Erythroblast (primary cell): ENCODE data around the gene TMEM258.

Experiments used
- DNase-seq, 2 experiments: peaks; one replicate each; lab custom pipeline; 2025; lab: John Stamatoyannopoulos, UW
- GATA1 ChIP-seq: IDR thresholded peaks from 2 replicates; pipeline ENCODE4 v1.6.1; 2011; ENCODE audit warnings: low read depth, mild to moderate bottlenecking, control low read depth, low read length, moderate library complexity
- POLR2A ChIP-seq: IDR thresholded peaks from 2 replicates; pipeline ENCODE4 v1.6.1; 2011; ENCODE audit warnings: mild to moderate bottlenecking, low read length

TMEM258 gene

DNA sequence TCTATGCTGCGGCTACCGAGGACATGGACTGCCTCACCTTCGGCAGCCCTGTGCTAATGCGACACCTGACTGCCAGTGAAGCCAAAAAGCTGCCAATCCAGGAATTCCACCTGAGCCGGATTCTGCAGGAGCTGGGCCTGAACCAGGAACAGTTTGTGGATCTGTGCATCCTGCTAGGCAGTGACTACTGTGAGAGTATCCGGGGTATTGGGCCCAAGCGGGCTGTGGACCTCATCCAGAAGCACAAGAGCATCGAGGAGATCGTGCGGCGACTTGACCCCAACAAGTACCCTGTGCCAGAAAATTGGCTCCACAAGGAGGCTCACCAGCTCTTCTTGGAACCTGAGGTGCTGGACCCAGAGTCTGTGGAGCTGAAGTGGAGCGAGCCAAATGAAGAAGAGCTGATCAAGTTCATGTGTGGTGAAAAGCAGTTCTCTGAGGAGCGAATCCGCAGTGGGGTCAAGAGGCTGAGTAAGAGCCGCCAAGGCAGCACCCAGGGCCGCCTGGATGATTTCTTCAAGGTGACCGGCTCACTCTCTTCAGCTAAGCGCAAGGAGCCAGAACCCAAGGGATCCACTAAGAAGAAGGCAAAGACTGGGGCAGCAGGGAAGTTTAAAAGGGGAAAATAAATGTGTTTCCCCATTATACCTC, 3.6 kb upstream of the TMEM258 start:
- no peak for DNase-seq
- no peak for TF ChIP-seq POLR2A
- no peak for TF ChIP-seq GATA1

DNA sequence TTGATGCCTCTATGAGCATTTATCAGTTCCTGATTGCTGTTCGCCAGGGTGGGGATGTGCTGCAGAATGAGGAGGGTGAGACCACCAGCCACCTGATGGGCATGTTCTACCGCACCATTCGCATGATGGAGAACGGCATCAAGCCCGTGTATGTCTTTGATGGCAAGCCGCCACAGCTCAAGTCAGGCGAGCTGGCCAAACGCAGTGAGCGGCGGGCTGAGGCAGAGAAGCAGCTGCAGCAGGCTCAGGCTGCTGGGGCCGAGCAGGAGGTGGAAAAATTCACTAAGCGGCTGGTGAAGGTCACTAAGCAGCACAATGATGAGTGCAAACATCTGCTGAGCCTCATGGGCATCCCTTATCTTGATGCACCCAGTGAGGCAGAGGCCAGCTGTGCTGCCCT, 3.1 kb upstream of the TMEM258 start:
- no peak for TF ChIP-seq GATA1
- TF ChIP-seq POLR2A, result no peak

DNA sequence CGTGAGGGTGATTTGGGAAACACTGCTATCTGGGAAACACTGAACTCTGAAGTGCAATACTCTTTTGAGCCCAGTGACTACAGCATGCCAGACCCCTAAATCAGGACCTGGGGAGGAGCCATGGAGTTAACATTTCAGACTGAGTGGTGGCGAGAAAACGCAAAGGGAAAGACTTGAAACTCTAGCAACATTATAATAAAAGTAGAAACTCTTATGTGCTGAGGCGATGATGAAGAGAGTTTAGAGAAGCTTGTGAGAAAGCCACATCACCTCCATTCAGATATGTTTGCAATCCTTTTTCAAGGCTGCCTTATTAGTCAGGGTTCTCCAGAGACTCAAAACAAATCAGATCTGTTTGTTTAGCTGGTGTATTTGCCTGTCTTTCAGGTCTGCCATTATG, 2.2 kb upstream of the TMEM258 start:
- TF ChIP-seq GATA1 (no peak), POLR2A (no peak)
- DNase-seq, result peak in 1 of 2 experiments; percentile 16

More for the DNA sequence above, 3.1 kb upstream of the TMEM258 start:
- DNase-seq, result no peak

DNA sequence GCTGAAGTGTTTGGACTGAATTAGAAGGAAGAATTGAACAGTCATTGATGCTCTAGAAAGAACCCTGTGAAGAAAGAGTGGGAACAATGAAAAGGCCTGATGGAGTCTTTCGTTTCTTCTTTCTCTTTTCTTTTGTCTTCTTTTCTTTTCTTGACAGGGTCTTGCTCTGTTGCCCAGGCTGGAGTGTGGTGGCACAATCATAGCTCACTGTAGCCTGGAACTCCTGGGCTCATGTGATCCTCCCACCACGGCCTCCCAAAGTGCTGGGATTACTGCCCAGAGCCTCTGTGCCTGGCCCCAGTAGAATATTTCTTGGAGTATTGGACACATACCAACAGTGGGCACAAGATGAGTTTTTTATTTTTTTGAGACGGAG, 1.4 kb upstream of the TMEM258 start:
- no peak for DNase-seq
- TF ChIP-seq POLR2A (no peak), GATA1 (no peak)

DNA sequence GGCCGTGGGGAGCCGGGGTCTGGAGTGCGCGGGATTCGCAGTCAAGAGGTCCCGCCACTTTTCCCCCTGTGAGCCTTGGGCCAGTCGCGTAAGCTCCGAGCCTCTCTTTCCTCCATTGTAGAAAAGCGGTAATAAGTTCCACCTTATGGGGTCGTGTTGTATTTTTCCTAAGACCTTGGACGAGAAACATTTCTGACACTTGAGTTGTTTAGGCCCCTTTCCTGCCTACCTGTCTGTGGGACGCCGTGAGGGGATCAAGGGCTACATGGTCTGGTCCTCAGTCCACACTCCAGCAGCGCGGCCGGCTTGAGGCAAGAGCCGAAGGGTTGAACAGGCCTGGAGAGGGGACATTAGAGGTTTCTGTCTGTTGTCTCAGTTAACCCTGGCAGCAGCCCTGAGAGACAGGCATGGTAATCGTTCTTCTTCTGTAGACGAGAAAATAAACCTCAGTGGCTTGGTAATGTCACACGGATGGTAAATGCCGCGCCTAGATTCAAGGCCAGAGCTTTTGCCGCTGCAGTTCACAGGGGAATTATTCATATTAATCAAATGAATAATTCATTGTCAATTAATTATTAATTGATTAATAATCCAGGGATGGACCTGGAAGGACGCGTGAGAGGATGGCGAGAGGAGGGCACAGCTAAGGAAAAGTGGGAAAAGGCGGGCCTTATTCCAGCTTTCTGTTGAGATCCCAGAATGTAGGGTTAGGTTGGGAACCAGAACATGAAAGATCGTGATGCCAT, 857 bp upstream of the TMEM258 start:
- no peak for TF ChIP-seq GATA1
- peak; percentile 10 for TF ChIP-seq POLR2A
- peak; percentile 68 to 75 for DNase-seq

DNA sequence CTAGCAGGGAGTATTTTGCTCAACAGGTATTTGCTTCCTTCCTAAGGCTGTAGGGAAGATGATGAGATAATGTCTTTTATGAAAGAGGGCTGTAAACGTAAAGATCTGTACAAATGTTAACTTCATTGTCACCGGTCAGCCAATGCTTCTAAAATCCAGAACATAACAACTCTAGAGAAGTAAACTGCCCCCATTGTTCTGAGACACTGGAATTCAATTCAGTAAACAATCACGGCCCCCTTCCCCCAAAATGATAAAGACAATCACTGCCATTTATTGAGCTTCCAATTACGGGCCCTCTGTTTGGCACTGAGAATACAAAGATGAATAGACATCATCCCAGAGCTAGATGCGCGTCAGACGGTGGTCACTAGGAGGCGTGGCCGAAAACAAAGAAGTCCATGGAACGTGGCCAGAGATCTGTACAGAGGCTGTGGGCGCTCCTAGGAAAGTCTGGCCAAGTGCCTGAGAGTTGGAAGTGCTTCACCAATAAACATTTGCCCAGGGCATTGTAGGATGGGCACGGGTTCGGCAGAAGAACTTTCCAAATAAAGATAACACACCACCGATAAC, 576 bp downstream of the TMEM258 start:
- DNase-seq, result peak; percentile 83 to 85
- no peak for TF ChIP-seq POLR2A
- no peak for TF ChIP-seq GATA1

DNA sequence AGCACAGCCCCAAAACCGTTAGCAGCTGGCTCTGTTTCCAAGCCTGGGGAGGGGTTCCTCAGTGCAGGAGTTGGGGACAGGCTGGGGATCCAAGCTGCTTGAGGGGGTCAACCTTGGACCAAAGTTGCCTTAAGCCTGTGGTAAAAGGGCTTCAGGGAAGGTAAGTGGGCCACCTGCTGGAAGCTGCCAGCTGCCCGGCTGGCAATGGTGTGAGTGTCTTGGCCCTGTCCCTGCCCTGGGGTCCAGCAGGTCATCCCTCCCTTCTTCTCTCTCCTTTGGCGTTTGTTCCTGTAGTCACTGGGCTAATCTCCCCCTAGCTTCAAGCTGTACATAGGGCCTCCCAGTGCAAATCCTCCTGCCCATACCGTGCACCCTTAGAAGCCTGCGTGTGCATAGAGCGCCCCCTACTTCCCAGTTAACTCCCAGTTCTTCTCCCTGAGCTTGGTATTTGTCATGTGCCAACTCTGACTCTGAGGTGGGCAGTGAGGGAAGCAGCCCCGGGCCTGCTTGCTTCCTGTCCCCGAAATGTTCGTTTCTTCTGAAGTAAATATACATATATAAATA, 4.4 kb downstream of the TMEM258 start:
- DNase-seq, result peak; percentile 73 to 76
- TF ChIP-seq GATA1 (no peak), POLR2A (no peak)

DNA sequence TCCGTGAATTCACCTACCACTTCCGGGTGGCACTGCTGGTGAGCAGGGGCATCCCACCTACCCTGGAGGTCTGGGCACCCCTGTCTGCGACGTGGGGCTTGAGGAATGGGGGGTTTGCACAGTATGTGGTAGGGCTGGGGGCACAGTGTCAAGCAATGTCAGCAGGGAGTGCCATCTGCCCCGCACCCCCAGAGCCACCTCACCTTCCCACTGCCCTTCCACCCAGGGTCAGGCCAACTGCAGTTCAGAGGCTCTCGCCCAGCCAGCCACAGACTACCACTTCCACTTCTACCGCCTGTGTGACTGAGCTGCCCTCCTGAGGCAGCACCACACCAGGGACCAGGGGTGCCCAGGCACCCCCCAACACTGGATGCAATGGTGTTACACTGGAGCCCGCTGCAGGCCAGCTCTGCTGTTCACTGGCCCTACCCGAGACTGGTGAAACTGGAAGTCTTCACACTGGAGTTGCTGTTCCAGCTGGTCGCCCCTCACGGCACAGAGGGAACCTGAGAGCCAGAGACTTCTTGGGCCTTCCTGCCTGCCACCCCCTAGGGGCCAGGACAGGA, 6.5 kb downstream of the TMEM258 start:
- no peak for TF ChIP-seq POLR2A
- no peak for TF ChIP-seq GATA1
- no peak for DNase-seq

DNA sequence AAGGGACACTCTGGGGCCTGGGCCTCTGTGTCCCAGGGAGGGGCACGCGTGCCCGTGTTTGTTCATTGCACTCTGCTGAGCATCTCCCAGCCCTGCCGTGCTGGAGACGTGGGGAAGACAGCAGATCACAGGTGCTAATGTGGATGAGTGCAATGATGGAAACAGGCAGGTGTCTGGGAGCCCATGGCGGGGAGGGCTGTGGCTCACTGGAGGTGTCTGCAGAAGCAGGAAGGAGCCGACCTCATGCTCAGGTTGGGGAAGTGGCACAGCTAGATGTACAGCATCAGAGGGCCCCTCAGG, 7.9 kb downstream of the TMEM258 start:
- no peak for DNase-seq
- TF ChIP-seq POLR2A (no peak), GATA1 (no peak)

DNA sequence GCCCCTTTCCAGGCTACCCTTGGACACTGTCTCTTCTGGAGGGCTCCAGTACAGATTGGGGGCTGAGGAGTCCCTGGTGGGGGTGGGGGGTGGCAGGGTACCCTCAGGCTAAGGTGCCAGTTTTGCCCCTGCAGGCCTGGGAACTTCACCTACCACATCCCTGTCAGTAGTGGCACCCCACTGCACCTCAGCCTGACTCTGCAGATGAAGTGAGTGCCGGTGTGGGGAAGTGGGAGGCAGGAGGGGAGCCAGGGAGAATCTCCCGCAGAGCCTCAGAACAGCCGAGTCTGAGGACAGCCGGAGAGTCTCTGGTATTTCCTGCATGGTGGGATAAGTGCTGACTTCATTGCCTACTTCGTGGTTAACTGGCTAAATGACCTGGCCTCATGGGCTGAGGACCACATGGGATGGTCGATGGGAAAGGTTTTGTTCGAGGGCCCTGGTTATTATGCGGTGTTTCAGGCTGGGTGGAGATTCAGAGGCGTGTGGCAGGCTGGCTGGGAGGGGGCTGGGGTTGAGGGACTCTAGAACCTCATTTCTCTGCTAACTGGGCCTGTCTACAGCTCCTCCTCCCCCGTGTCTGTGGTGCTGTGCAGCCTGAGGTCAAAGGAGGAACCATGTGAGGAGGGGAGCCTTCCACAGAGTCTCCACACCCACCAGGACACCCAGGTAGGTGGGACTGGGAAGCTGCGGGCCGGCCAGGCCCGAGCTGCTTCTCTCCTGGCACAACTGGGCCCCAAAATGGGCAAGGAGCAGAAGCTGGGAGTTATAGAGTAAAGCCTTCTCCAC, 8.5 kb downstream of the TMEM258 start:
- no peak for TF ChIP-seq GATA1
- no peak for TF ChIP-seq POLR2A
- no peak for DNase-seq

DNA sequence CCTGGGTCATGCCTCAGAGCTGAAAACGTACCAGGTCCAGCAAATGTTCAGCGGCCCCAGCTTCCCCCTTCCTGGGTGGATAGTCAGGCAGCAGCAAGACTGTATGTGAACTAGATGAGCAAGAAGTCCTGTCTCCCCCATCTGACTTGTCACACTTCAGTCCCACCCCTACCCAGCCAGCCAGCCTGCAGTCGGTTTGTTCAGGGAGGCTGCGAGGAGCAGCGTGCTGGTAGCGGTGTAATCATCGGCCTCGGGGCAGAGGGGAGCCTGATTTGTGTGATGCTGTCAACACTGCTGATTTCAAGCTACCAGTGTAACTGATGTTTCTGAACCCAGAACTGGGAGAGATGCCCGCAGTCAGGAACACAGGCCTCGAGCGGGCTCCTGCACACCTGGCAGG, 9.6 kb downstream of the TMEM258 start:
- no peak for DNase-seq
- TF ChIP-seq GATA1, result no peak
- TF ChIP-seq POLR2A, result no peak

DNA sequence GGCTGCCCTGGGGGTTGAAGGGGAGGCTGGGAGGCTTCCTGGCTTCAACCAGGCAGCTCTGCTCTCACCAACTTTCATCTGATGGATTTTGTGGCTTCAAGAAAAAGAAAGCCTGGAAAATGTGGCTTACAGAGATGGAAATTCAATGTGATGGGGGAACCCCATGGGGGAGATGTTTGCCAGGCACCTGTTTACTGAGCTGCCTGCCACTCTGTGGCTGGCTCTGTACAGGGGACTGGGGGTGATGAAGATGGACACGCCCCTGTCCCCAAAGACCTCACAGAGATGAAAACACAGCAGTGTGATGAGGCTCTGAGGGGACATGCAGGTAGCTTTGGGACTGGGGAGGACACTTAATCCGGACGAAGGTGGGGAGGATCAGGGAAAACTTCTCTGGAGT, 10.1 kb downstream of the TMEM258 start:
- no peak for DNase-seq
- TF ChIP-seq GATA1 (no peak), POLR2A (no peak)

DNA sequence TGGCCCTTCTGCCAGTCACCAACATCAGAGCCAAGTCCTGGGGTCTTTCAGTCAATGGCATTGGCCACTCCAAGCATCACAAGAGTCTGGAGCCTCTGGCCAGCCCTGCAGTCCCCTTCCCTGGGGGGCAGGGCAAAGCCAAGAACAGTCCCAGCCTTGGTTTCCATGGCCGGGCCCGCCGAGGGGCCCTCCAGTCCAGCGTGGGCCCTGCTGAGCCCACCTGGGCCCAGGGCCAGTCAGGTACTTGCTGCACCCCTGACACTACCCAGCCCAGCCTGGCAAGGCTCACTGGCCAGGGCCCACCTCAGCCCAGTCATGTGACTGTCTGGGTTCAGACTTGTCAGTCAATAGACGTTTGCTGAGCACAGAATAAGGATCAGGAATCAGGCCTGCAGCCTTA, 10.8 kb downstream of the TMEM258 start:
- no peak for DNase-seq
- no peak for TF ChIP-seq POLR2A
- TF ChIP-seq GATA1, result no peak

DNA sequence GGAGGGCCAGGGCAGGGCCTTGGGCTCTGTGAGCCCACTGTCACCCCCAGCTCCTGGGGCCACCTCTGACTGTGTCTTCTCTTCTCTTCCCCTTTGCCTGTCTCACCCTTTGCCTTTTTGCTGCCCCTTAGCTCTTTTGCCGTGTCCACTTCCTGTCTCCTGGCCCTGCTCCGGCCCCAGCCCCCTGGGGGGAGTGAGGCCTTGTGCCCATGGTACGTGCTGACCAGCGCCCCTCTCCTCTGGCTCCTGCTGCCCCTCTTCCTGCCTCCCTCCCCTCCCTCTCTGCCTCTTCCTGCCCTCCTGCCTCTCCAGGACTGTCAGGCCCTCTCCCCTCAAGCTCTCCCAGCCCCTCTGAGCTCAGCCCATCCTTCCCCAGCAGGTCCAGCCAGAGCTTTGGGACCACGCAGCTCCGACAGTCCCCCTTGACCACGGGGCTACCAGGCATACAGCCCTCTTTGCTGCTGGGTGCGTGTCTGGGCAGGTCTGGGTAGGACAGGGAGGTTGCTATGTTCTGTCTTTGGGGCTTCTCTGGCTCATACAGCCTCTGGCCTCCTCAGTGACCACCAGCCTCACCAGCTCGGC, 11.7 kb downstream of the TMEM258 start:
- TF ChIP-seq GATA1 (no peak), POLR2A (no peak)
- no peak for DNase-seq
